Rectal smooth muscle tissue (tissue), 1 donor: Measurements from ENCODE around the gene PER1.
A peak's percentile ranks its signal among the peaks of the same experiment; 100 is the strongest.

Source experiments
- H3K27ac ChIP-seq: one replicate; pipeline ENCODE4 v1.7.0; 2013; ENCODE audit warnings: low read depth, low read length, inconsistent platforms
- H3K27me3 ChIP-seq: one replicate; pipeline ENCODE4 v1.7.0; 2013; ENCODE audit warnings: low read length; ENCODE audit not compliant: control insufficient read depth, insufficient read depth
- H3K36me3 ChIP-seq: one replicate; pipeline ENCODE4 v1.7.0; 2013; ENCODE audit warnings: low read length; ENCODE audit not compliant: control insufficient read depth, insufficient read depth
- H3K4me1 ChIP-seq: one replicate; pipeline ENCODE4 v1.7.0; 2013; ENCODE audit warnings: low read length; ENCODE audit not compliant: control insufficient read depth, insufficient read depth
- H3K4me3 ChIP-seq: one replicate; pipeline ENCODE4 v1.7.0; 2013; ENCODE audit warnings: low read length
- H3K9ac ChIP-seq: one replicate; pipeline ENCODE4 v1.7.0; 2013; ENCODE audit warnings: low read length

PER1 gene

GRCh38 chr17:8152112-8152775 is at the start of gene PER1:
PER1 (minus strand) TSS chr17:8152404; CDS start chr17:8150706, 1,698 bp downstream.
- Histone ChIP-seq H3K27ac (peak within 1 kb of the TSS; percentile 99), H3K27me3 (no peaks in the 10 kb centered on the region), H3K4me3 (peak within 1 kb of the TSS; percentile 89), H3K9ac (peak within 1 kb of the TSS; percentile 97), H3K4me1 (peaks cover 34% of the 10 kb centered on the region), H3K36me3 (peaks cover 29% of the 10 kb centered on the region)

- Histone ChIP-seq H3K27ac (peak overlapping the region; percentile 76), H3K36me3 (no peaks in the 10 kb centered on the region), H3K27me3 (no peaks in the 10 kb centered on the region), H3K9ac (peak overlapping the region; percentile 2), H3K4me3 (peak overlapping the region; percentile 65), H3K4me1 (peaks cover 22% of the 10 kb centered on the region)
These were observed 40.0 kb upstream of the PER1 start for GRCh38 chr17:8192070-8192815.

- Histone ChIP-seq H3K27ac (peak overlapping the region; percentile 33), H3K36me3 (no peaks in the 10 kb centered on the region), H3K4me3 (peak overlapping the region; percentile 55), H3K27me3 (no peaks in the 10 kb centered on the region), H3K4me1 (peaks cover 22% of the 10 kb centered on the region), H3K9ac (no peak overlapping the region)
These were observed 38.3 kb upstream of the PER1 start for GRCh38 chr17:8190506-8190905.

GRCh38 chr17:8189711-8190477 is 37.7 kb upstream of the PER1 start, which contains the start of gene BORCS6:
BORCS6 (minus strand) TSS chr17:8190180; CDS start chr17:8190140, 40 bp downstream.
- Histone ChIP-seq H3K4me3 (peak within 1 kb of the TSS; percentile 94), H3K36me3 (no peaks in the 10 kb centered on the region), H3K27me3 (no peaks in the 10 kb centered on the region), H3K27ac (peak within 1 kb of the TSS; percentile 94), H3K9ac (peak within 1 kb of the TSS; percentile 70), H3K4me1 (peaks cover 22% of the 10 kb centered on the region)

- Histone ChIP-seq H3K9ac (peak overlapping the region; percentile 70), H3K27me3 (no peaks in the 10 kb centered on the region), H3K36me3 (no peaks in the 10 kb centered on the region), H3K4me3 (peak overlapping the region; percentile 94), H3K4me1 (peaks cover 22% of the 10 kb centered on the region), H3K27ac (peak overlapping the region; percentile 94)
These were observed 37.0 kb upstream of the PER1 start for GRCh38 chr17:8189041-8189710.

- H3K4me3 ChIP-seq, result peak overlapping the region; percentile 94
- H3K27me3 ChIP-seq, result no peaks in the 10 kb centered on the region
- H3K4me1 ChIP-seq, result peaks cover 22% of the 10 kb centered on the region
- peak overlapping the region; percentile 94 for H3K27ac ChIP-seq
- no peaks in the 10 kb centered on the region for H3K36me3 ChIP-seq
- H3K9ac ChIP-seq, result peak overlapping the region; percentile 11
These were observed 36.1 kb upstream of the PER1 start for GRCh38 chr17:8188263-8188839.

GRCh38 chr17:8187517-8188262 is 35.5 kb upstream of the PER1 start:
- peaks cover 21% of the 10 kb centered on the region for H3K4me1 ChIP-seq
- H3K4me3 ChIP-seq, result peak overlapping the region; percentile 94
- H3K27me3 ChIP-seq, result no peaks in the 10 kb centered on the region

GRCh38 chr17:8186787-8187516 is 34.7 kb upstream of the PER1 start:
- no peaks in the 10 kb centered on the region for H3K36me3 ChIP-seq
- peak overlapping the region; percentile 94 for H3K4me3 ChIP-seq
- H3K27me3 ChIP-seq, result no peaks in the 10 kb centered on the region
- H3K9ac ChIP-seq, result peak overlapping the region; percentile 63
- peak overlapping the region; percentile 84 for H3K27ac ChIP-seq
- peaks cover 17% of the 10 kb centered on the region for H3K4me1 ChIP-seq

More at GRCh38 chr17:8187517-8188262, 35.5 kb upstream of the PER1 start:
- Histone ChIP-seq H3K27ac (peak overlapping the region; percentile 84), H3K36me3 (no peaks in the 10 kb centered on the region), H3K9ac (peak overlapping the region; percentile 63)

GRCh38 chr17:8186446-8186786 is 34.2 kb upstream of the PER1 start:
- Histone ChIP-seq H3K36me3 (no peaks in the 10 kb centered on the region), H3K27ac (peak overlapping the region; percentile 84)

GRCh38 chr17:8185582-8186445 is 33.6 kb upstream of the PER1 start:
- peak overlapping the region; percentile 94 for H3K4me3 ChIP-seq
- peaks cover 17% of the 10 kb centered on the region for H3K4me1 ChIP-seq

More at GRCh38 chr17:8186446-8186786, 34.2 kb upstream of the PER1 start:
- Histone ChIP-seq H3K4me3 (peak overlapping the region; percentile 94), H3K9ac (peak overlapping the region; percentile 63), H3K4me1 (peaks cover 17% of the 10 kb centered on the region), H3K27me3 (no peaks in the 10 kb centered on the region)

More at GRCh38 chr17:8185582-8186445, 33.6 kb upstream of the PER1 start:
- H3K36me3 ChIP-seq, result no peaks in the 10 kb centered on the region
- peak overlapping the region; percentile 84 for H3K27ac ChIP-seq
- H3K27me3 ChIP-seq, result no peaks in the 10 kb centered on the region
- H3K9ac ChIP-seq, result peak overlapping the region; percentile 63
